HepG2 (cell line): ENCODE measurements around the gene RNASE13.

ENCODE experiments used
- CENPBD1 ChIP-seq: sonication (generic); formaldehyde crosslinking; IDR thresholded peaks from 2 replicates; pipeline ENCODE4 v1.8.0; 2022; ENCODE audit warnings: missing genetic modification reagents, low read depth, mild to moderate bottlenecking, borderline replicate concordance
- EEA1 ChIP-seq: sonication (generic); formaldehyde crosslinking; IDR thresholded peaks from 2 replicates; pipeline ENCODE4 v1.5.1; 2020; ENCODE audit warnings: mild to moderate bottlenecking, missing genetic modification reagents, borderline replicate concordance
- NR0B2 ChIP-seq: sonication (generic); formaldehyde crosslinking; IDR thresholded peaks from 2 replicates; pipeline ENCODE4 v1.4.0; 2020; ENCODE audit warnings: mild to moderate bottlenecking, missing genetic modification reagents
- POLR2A ChIP-seq, 2 experiments: IDR thresholded peaks; 2 replicates each; pipeline ENCODE4 v1.6.1; 2011; ENCODE audit warnings: low read depth in 2 of 2, low read length in 2 of 2, mild to moderate bottlenecking in 1 of 2, moderate library complexity in 1 of 2; ENCODE audit not compliant: insufficient read depth in 1 of 2
- ZBTB44 ChIP-seq: sonication (generic); formaldehyde crosslinking; IDR thresholded peaks from 2 replicates; pipeline ENCODE4 v1.4.0; 2020; ENCODE audit warnings: missing genetic modification reagents
- ZNF274 ChIP-seq: sonication (generic); formaldehyde crosslinking; IDR thresholded peaks from 2 replicates; pipeline ENCODE4 v1.5.1; 2020; ENCODE audit warnings: mild to moderate bottlenecking, missing genetic modification reagents
- ZNF414 ChIP-seq: sonication (generic); formaldehyde crosslinking; IDR thresholded peaks from 2 replicates; pipeline ENCODE4 v1.5.0; 2020; ENCODE audit warnings: missing genetic modification reagents
- TF ChIP-seq, protein P1 (sequence below): sonication (generic); formaldehyde crosslinking; IDR thresholded peaks from 2 replicates; pipeline ENCODE4 v1.5.0; 2020; ENCODE audit warnings: missing genetic modification reagents
- TF ChIP-seq, protein P2 (sequence below): sonication (generic); formaldehyde crosslinking; IDR thresholded peaks from 2 replicates; pipeline ENCODE4 v1.5.0; 2020; ENCODE audit warnings: mild to moderate bottlenecking, missing genetic modification reagents, moderate library complexity
- TF ChIP-seq, protein P3 (sequence below), 2 experiments: IDR thresholded peaks; 2 replicates each; pipeline ENCODE4 v1.6.1; 2011 to 2012; ENCODE audit warnings: low read length in 2 of 2, borderline replicate concordance in 1 of 2, low read depth in 1 of 2, mild to moderate bottlenecking in 1 of 2, moderate library complexity in 1 of 2

- TF ChIP-seq ZNF414 (CRISPR knock-in tag) = peak; percentile 22; the same call in 1 of the 2 replicates
- TF ChIP-seq EEA1 = peak; percentile 43; the same call in 1 of the 2 replicates
- TF ChIP-seq ZBTB44 = no peak
- TF ChIP-seq, protein P1, sequence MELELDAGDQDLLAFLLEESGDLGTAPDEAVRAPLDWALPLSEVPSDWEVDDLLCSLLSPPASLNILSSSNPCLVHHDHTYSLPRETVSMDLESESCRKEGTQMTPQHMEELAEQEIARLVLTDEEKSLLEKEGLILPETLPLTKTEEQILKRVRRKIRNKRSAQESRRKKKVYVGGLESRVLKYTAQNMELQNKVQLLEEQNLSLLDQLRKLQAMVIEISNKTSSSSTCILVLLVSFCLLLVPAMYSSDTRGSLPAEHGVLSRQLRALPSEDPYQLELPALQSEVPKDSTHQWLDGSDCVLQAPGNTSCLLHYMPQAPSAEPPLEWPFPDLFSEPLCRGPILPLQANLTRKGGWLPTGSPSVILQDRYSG (CRISPR knock-in tag) = no peak
- TF ChIP-seq NR0B2 (CRISPR knock-in tag) = no peak
- TF ChIP-seq POLR2A (IDR thresholded peaks at IDR 0.05; ENCODE audit: insufficient read depth in 1 of 2, low read depth in 2 of 2, low read length in 2 of 2) = no peak
- TF ChIP-seq CENPBD1 (CRISPR knock-in tag) = no peak
- TF ChIP-seq, protein P2, sequence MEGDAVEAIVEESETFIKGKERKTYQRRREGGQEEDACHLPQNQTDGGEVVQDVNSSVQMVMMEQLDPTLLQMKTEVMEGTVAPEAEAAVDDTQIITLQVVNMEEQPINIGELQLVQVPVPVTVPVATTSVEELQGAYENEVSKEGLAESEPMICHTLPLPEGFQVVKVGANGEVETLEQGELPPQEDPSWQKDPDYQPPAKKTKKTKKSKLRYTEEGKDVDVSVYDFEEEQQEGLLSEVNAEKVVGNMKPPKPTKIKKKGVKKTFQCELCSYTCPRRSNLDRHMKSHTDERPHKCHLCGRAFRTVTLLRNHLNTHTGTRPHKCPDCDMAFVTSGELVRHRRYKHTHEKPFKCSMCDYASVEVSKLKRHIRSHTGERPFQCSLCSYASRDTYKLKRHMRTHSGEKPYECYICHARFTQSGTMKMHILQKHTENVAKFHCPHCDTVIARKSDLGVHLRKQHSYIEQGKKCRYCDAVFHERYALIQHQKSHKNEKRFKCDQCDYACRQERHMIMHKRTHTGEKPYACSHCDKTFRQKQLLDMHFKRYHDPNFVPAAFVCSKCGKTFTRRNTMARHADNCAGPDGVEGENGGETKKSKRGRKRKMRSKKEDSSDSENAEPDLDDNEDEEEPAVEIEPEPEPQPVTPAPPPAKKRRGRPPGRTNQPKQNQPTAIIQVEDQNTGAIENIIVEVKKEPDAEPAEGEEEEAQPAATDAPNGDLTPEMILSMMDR (CRISPR knock-in tag) = no peak
- TF ChIP-seq, protein P3, sequence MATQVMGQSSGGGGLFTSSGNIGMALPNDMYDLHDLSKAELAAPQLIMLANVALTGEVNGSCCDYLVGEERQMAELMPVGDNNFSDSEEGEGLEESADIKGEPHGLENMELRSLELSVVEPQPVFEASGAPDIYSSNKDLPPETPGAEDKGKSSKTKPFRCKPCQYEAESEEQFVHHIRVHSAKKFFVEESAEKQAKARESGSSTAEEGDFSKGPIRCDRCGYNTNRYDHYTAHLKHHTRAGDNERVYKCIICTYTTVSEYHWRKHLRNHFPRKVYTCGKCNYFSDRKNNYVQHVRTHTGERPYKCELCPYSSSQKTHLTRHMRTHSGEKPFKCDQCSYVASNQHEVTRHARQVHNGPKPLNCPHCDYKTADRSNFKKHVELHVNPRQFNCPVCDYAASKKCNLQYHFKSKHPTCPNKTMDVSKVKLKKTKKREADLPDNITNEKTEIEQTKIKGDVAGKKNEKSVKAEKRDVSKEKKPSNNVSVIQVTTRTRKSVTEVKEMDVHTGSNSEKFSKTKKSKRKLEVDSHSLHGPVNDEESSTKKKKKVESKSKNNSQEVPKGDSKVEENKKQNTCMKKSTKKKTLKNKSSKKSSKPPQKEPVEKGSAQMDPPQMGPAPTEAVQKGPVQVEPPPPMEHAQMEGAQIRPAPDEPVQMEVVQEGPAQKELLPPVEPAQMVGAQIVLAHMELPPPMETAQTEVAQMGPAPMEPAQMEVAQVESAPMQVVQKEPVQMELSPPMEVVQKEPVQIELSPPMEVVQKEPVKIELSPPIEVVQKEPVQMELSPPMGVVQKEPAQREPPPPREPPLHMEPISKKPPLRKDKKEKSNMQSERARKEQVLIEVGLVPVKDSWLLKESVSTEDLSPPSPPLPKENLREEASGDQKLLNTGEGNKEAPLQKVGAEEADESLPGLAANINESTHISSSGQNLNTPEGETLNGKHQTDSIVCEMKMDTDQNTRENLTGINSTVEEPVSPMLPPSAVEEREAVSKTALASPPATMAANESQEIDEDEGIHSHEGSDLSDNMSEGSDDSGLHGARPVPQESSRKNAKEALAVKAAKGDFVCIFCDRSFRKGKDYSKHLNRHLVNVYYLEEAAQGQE (IDR thresholded peaks at IDR 0.05; ENCODE audit: borderline replicate concordance in 1 of 2, low read depth in 1 of 2, low read length in 2 of 2) = no peak
- TF ChIP-seq ZNF274 (CRISPR knock-in tag) = no peak
Observed at GRCh38 chr14:21023817-21024584, 10.6 kb downstream of the RNASE13 start.
